HL-60 (cell line): Measurements from ENCODE around the gene IQGAP3.

Experiments used
- DNase-seq, 2 experiments: peaks; one replicate each; pipeline ENCODE4 v3.0.0-alpha.2; 2010 to 2020; ENCODE audit warnings: low read depth in 1 of 2, low spot score in 1 of 2
- H3K27ac ChIP-seq: fragments of 250-450 bp; sonication (Bioruptor Pico); replicated peaks from 2 replicates; pipeline ENCODE4 v1.5.1; 2020; ENCODE audit warnings: mild to moderate bottlenecking, moderate library complexity
- H3K27me3 ChIP-seq: fragments of 250-450 bp; sonication (Bioruptor Pico); 2 replicates; pipeline ENCODE4 v1.5.1; 2021; ENCODE audit warnings: mild to moderate bottlenecking, moderate library complexity; ENCODE audit not compliant: insufficient read depth, poor library complexity, severe bottlenecking
- H3K4me3 ChIP-seq: replicated peaks from 2 replicates; pipeline ENCODE4 v1.5.1; 2011; ENCODE audit warnings: mild to moderate bottlenecking, control low read depth, low read length; ENCODE audit not compliant: insufficient read depth
- CTCF ChIP-seq: IDR thresholded peaks from one replicate; pipeline ENCODE4 v1.5.1; 2011; ENCODE audit warnings: low read length, control low read depth, inconsistent platforms; ENCODE audit not compliant: insufficient read depth
- GABPA ChIP-seq: IDR thresholded peaks from 2 replicates; pipeline ENCODE4 v1.6.1; 2012; ENCODE audit warnings: low read depth
- POLR2AphosphoS5 ChIP-seq: IDR thresholded peaks from 2 replicates; pipeline ENCODE4 v1.6.1; 2012; ENCODE audit warnings: low read depth
- REST ChIP-seq: IDR thresholded peaks from 2 replicates; pipeline ENCODE4 v1.6.1; 2012; ENCODE audit warnings: low read depth; ENCODE audit not compliant: insufficient replicate concordance
- SPI1 ChIP-seq: IDR thresholded peaks from 2 replicates; pipeline ENCODE4 v1.6.1; 2012; ENCODE audit warnings: low read depth, mild to moderate bottlenecking, borderline replicate concordance

IQGAP3 gene

GRCh38 chr1:156559797-156560385 lies 12.5 kb downstream of the IQGAP3 start:
- TF ChIP-seq CTCF = no peak
- TF ChIP-seq REST = no peak
- TF ChIP-seq SPI1 = no peak
- no peak for TF ChIP-seq GABPA
- TF ChIP-seq POLR2AphosphoS5 = no peak

GRCh38 chr1:156559086-156559796 lies 13.1 kb downstream of the IQGAP3 start:
- DNase-seq = no peak
- no peak overlapping the region for H3K27ac ChIP-seq
- TF ChIP-seq POLR2AphosphoS5 (no peak), CTCF (no peak), GABPA (no peak), REST (no peak), SPI1 (no peak)

More at GRCh38 chr1:156559797-156560385, 12.5 kb downstream of the IQGAP3 start:
- H3K27ac ChIP-seq = no peak overlapping the region
- no peak for DNase-seq
- H3K27me3 ChIP-seq = no peaks in the 10 kb centered on the region
- no peak overlapping the region for H3K4me3 ChIP-seq

GRCh38 chr1:156556354-156556753 lies 16.0 kb downstream of the IQGAP3 start:
- H3K27ac ChIP-seq = no peak overlapping the region
- no peak overlapping the region for H3K4me3 ChIP-seq
- no peaks in the 10 kb centered on the region for H3K27me3 ChIP-seq
- no peak for DNase-seq
- TF ChIP-seq GABPA = no peak
- no peak for TF ChIP-seq REST
- TF ChIP-seq SPI1 = no peak
- TF ChIP-seq POLR2AphosphoS5 = no peak
- no peak for TF ChIP-seq CTCF

More at GRCh38 chr1:156559086-156559796, 13.1 kb downstream of the IQGAP3 start:
- H3K4me3 ChIP-seq = no peak overlapping the region
- H3K27me3 ChIP-seq = no peaks in the 10 kb centered on the region
